A673 (cell line): ENCODE results near the gene NUB1. TPM values are rescaled to one million over a fixed set of nuclear protein-coding genes. Genes with fewer than 3 reads are reported as not detected.

Source experiments
- BruUV-seq: library from RNA; stranded (reverse); fragments of 400-500 nt; replicated peaks from 2 replicates; lab custom pipeline; 2021; lab: Mats Ljungman, UMichigan
- CTCF ChIA-PET: fragments of 300-600 bp; sonication (Branson Sonifier 250); formaldehyde crosslinking; loops from one replicate; lab custom pipeline; 2022; ENCODE audit warnings: antibody characterized with exemption; lab: Charles Lee
- POLR2A ChIA-PET: fragments of 300-600 bp; sonication (Branson Sonifier 250); formaldehyde crosslinking; loops from one replicate; lab custom pipeline; 2022; ENCODE audit warnings: antibody characterized with exemption; ENCODE audit not compliant: low non-redundant PET; lab: Charles Lee
- DNase-seq: peaks from one replicate; pipeline ENCODE4 v3.0.0-alpha.2; 2015; ENCODE audit warnings: low spot score
- H3K27ac ChIP-seq: fragments of 200-600 bp; sonication (generic); 2 replicates; pipeline ENCODE4 v1.5.1; 2016; ENCODE audit warnings: mixed run types, low read depth, mild to moderate bottlenecking, mixed read lengths, antibody characterized with exemption, low read length; ENCODE audit not compliant: poor library complexity, severe bottlenecking
- H3K27me3 ChIP-seq: fragments of 200-600 bp; sonication (generic); replicated peaks from 2 replicates; pipeline ENCODE4 v1.6.1; 2017; ENCODE audit warnings: mixed run types, low read depth, mild to moderate bottlenecking, mixed read lengths, antibody characterized with exemption, low read length; ENCODE audit not compliant: insufficient read depth, poor library complexity
- H3K36me3 ChIP-seq: fragments of 200-600 bp; sonication (generic); 2 replicates; pipeline ENCODE4 v1.6.1; 2016; ENCODE audit warnings: mixed run types, mild to moderate bottlenecking, mixed read lengths, antibody characterized with exemption, low read length; ENCODE audit not compliant: insufficient read depth, poor library complexity, severe bottlenecking
- H3K4me1 ChIP-seq: fragments of 200-600 bp; sonication (generic); 2 replicates; pipeline ENCODE4 v1.6.1; 2017; ENCODE audit warnings: mixed run types, mild to moderate bottlenecking, mixed read lengths, antibody characterized with exemption, low read length; ENCODE audit not compliant: insufficient read depth, poor library complexity, severe bottlenecking
- H3K4me3 ChIP-seq: fragments of 200-600 bp; sonication (generic); 2 replicates; pipeline ENCODE4 v1.5.1; 2016; ENCODE audit warnings: low read depth, mixed run types, mild to moderate bottlenecking, mixed read lengths, low read length; ENCODE audit not compliant: poor library complexity, severe bottlenecking
- H3K9me3 ChIP-seq: fragments of 200-600 bp; sonication (generic); 2 replicates; pipeline ENCODE4 v1.6.1; 2016; ENCODE audit warnings: mixed run types, low read depth, mild to moderate bottlenecking, mixed read lengths, antibody characterized with exemption, low read length; ENCODE audit not compliant: poor library complexity, severe bottlenecking
- CTCF ChIP-seq: fragments of 300-800, 200-600 bp; sonication (generic); conservative IDR thresholded peaks from 2 replicates; pipeline ENCODE4 v1.5.1; 2017; ENCODE audit warnings: low read depth, mild to moderate bottlenecking, antibody characterized with exemption, low read length, moderate library complexity, mixed read lengths
- EZH2 ChIP-seq: fragments of 200-600 bp; sonication (generic); IDR thresholded peaks from 2 replicates; pipeline ENCODE4 v1.6.1; 2017; ENCODE audit warnings: borderline replicate concordance, low read depth, mild to moderate bottlenecking, mixed read lengths, antibody characterized with exemption, low read length; ENCODE audit not compliant: poor library complexity, severe bottlenecking
- intact Hi-C: fragments of 100-400 bp; cut with micrococcal nuclease; formaldehyde crosslinking; loops from one replicate; pipeline ENCODE4 v1.10.0; 2022; ENCODE audit not compliant: unreplicated experiment
- total RNA-seq: library from RNA; stranded (reverse); gene quantifications from 2 replicates; pipeline ENCODE4 v1.2.3, GENCODE V29; 2021

The NUB1 gene
- total RNA-seq, 1 experiment from 2014 or later: 36.9 TPM

DNA sequence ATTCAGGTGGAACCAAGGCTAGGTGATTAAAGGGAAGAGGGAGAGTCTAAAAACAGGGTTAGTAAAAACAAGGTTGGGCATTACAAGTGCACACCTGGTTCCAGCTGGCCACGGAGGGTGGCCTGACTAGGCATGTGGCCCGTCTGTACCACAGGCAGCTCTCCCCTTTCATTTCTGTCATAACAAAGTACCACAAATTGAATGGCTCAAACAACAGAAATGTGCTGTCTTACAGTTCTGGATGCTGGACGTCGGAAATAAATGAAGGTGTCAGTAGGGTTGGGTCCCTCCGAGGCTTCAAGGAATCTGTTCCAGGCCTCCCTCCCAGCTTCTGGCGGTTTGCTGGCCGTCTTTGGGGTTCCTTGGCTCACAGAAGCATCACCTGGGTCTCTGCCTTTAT lies 81.6 kb downstream of the NUB1 start:
- no peaks in the 10 kb centered on the region for H3K36me3 ChIP-seq
- no peak for DNase-seq
- no peaks in the 10 kb centered on the region for H3K9me3 ChIP-seq
- H3K4me1 ChIP-seq: peaks cover 17% of the 10 kb centered on the region
- CTCF ChIA-PET: no interaction called here
- H3K4me3 ChIP-seq: no peak overlapping the region
- POLR2A ChIA-PET: no interaction called here
- H3K27me3 ChIP-seq: no peaks in the 10 kb centered on the region
- no peak overlapping the region for H3K27ac ChIP-seq
- BruUV-seq: no TSS peak
- intact Hi-C loops: no loop called here
- no peak for TF ChIP-seq CTCF
- TF ChIP-seq EZH2: no peak

DNA sequence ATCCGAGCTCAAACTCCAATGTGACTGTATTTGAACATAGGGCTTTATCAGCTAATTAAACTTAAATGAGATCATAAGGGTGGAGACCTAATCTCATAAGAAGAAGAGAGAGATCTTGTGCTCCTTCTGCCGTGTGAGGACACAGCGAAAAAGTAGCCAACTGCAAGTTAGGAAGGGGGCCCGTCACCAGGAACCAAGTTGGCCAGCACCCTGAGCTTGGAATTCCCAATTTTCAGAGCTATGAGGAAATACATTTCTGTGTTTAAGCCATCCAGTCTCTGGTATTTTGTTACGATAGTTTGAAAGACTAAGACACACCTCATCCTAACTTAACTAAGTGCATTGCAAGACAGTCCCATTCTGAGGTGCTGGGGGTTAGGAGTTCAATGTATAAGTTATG lies 82.3 kb downstream of the NUB1 start:
- no TSS peak for BruUV-seq
- no peak for TF ChIP-seq EZH2
- intact Hi-C loops: no loop called here
- POLR2A ChIA-PET: no interaction called here
- Histone ChIP-seq H3K4me1 (peaks cover 24% of the 10 kb centered on the region), H3K27me3 (no peaks in the 10 kb centered on the region), H3K9me3 (no peaks in the 10 kb centered on the region), H3K27ac (no peak overlapping the region), H3K4me3 (no peak overlapping the region), H3K36me3 (no peaks in the 10 kb centered on the region)
- DNase-seq: no peak
- CTCF ChIA-PET: no interaction called here

DNA sequence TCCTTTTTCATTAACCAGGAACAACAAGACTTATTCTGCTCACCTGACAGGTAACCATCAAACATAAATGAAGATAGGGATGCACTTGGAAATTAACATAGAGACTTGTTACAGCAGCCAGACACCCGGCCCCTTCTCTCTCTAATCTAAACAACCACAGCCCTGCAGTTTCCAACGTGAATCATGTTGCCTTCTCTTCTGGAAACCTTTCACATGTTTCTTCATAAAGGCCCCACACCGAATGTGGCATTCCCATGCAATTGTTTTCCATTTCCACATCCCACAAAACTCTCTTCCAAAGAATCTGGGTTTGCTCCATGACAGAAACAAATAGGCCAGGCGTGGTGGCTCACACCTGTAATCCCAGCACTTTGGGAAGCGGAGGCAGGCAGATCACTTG lies 83.2 kb downstream of the NUB1 start:
- Histone ChIP-seq H3K36me3 (no peaks in the 10 kb centered on the region), H3K27me3 (no peaks in the 10 kb centered on the region), H3K4me1 (peaks cover 31% of the 10 kb centered on the region), H3K9me3 (no peaks in the 10 kb centered on the region), H3K27ac (no peak overlapping the region), H3K4me3 (no peak overlapping the region)
- no TSS peak for BruUV-seq
- TF ChIP-seq EZH2: no peak
- DNase-seq: no peak
- ChIA-PET CTCF (no interaction called here), POLR2A (no interaction called here)
- intact Hi-C loops: no loop called here

DNA sequence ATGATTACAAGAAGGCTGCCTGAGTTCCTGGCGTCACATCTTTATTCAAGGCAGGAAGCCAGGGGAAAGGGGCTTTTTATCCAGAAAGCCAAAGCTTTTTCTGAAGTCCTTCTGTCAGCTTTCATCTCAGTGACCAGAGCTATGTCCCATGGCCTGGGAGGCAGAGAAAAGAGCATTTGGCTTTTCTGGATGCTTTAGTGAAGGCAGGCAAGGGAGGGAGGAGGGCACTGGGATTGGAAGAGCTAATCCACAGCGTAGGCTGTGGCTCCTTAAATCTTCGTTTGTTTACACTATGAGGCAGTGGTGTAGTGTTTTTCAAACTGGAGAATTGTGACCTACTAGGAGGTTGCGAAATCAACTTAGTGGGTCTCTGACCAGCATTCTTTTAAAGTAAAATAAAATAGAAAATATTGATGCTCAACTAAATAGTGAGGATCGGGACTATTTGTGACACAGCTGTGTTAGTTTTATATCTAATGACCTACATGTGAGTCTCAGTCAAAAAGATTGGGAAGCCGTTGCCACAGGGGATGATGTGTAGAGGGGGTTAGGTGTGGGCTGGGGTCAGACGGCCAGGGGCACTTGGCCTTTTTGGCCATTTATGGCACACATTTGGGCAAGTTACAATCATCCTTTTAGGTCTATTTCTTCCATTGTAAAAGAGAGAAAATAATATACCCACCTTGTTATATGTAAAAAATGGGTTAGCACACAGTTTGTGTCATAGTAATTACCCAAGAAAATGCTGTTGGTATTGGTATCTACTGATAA lies 84.2 kb downstream of the NUB1 start:
- TF ChIP-seq EZH2 (no peak), CTCF (no peak)
- Histone ChIP-seq H3K27me3 (no peaks in the 10 kb centered on the region), H3K4me1 (peaks cover 31% of the 10 kb centered on the region), H3K4me3 (no peak overlapping the region), H3K9me3 (no peaks in the 10 kb centered on the region), H3K36me3 (no peaks in the 10 kb centered on the region), H3K27ac (no peak overlapping the region)
- no peak for DNase-seq
- ChIA-PET CTCF (interaction anchor here (0.7 kb wide), 1 partner anchor 28 kb away, joined by 3 read pairs; no protein-coding TSS in a partner anchor), POLR2A (no interaction called here)
- no TSS peak for BruUV-seq
- intact Hi-C loops: no loop called here
